ENCODE measurements around the gene CAMSAP2. TPM values are rescaled to one million over a fixed set of nuclear protein-coding genes. Genes with fewer than 3 reads are reported as not detected.
A peak's percentile ranks its signal among the peaks of the same experiment; 100 is the strongest.

CAMSAP2 gene
- total RNA-seq, 1 experiment from 2014 or later, result 20.7 TPM

DNA sequence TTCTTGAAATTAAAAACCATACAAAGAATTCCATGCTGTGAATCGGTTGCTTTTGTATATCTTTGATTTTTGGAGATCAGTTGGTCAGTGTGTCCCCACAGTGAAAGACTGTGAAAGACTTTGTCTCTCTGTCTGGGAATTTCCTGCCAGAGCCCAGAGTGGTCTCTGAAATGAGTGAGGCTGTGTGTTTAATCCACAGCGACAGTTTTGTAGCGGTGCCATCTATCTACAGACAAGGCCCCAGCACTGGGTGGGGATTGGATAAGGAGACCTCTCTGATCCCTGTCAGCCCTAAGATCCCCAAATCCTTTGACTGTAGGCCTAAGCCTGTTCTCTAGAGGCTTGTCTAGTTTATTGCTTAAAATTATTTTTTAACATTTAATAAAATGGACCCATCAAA is 144.4 kb downstream of the CAMSAP2 start:
- Mint-ChIP-seq H3K27me3 (ENCODE audit: low read depth) (no peaks in the 10 kb centered on the region), H3K36me3 (no peaks in the 10 kb centered on the region), H3K27ac (no peak overlapping the region; the same call in 1 of the 2 replicates), H3K4me3 (no peak overlapping the region), H3K9me3 (no peaks in the 10 kb centered on the region), H3K4me1 (peaks cover 27% of the 10 kb centered on the region)
- CTCF ChIA-PET, result interaction anchor here (0.6 kb wide), 1 partner anchor 9 kb away, joined by 4 read pairs; no protein-coding TSS in a partner anchor
- TF ChIP-seq FOXK1 (CRISPR knock-in tag; IDR thresholded peaks at IDR 0.05), result no peak
- TF ChIP-seq NFYB (CRISPR knock-in tag; conservative IDR thresholded peaks at IDR 0.05; ENCODE audit: low read depth), result no peak
- TF ChIP-seq ZNF219 (CRISPR knock-in tag; IDR thresholded peaks at IDR 0.05; ENCODE audit: borderline replicate concordance), result no peak
- no peak for TF ChIP-seq NR3C1 (CRISPR knock-in tag; conservative IDR thresholded peaks at IDR 0.05; ENCODE audit: low read depth)
- no peak for TF ChIP-seq PRRX2 (CRISPR knock-in tag; IDR thresholded peaks at IDR 0.05)
- TF ChIP-seq RELA (CRISPR knock-in tag; IDR thresholded peaks at IDR 0.05; ENCODE audit: borderline replicate concordance), result no peak
- TF ChIP-seq, protein P1, sequence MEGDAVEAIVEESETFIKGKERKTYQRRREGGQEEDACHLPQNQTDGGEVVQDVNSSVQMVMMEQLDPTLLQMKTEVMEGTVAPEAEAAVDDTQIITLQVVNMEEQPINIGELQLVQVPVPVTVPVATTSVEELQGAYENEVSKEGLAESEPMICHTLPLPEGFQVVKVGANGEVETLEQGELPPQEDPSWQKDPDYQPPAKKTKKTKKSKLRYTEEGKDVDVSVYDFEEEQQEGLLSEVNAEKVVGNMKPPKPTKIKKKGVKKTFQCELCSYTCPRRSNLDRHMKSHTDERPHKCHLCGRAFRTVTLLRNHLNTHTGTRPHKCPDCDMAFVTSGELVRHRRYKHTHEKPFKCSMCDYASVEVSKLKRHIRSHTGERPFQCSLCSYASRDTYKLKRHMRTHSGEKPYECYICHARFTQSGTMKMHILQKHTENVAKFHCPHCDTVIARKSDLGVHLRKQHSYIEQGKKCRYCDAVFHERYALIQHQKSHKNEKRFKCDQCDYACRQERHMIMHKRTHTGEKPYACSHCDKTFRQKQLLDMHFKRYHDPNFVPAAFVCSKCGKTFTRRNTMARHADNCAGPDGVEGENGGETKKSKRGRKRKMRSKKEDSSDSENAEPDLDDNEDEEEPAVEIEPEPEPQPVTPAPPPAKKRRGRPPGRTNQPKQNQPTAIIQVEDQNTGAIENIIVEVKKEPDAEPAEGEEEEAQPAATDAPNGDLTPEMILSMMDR (IDR thresholded peaks at IDR 0.05), result no peak
- DNase-seq (ENCODE audit: low spot score), result no peak
- ATAC-seq, result peak; percentile 19; the same call in 1 of the 2 replicates
- POLR2A ChIA-PET, result no interaction called here

DNA sequence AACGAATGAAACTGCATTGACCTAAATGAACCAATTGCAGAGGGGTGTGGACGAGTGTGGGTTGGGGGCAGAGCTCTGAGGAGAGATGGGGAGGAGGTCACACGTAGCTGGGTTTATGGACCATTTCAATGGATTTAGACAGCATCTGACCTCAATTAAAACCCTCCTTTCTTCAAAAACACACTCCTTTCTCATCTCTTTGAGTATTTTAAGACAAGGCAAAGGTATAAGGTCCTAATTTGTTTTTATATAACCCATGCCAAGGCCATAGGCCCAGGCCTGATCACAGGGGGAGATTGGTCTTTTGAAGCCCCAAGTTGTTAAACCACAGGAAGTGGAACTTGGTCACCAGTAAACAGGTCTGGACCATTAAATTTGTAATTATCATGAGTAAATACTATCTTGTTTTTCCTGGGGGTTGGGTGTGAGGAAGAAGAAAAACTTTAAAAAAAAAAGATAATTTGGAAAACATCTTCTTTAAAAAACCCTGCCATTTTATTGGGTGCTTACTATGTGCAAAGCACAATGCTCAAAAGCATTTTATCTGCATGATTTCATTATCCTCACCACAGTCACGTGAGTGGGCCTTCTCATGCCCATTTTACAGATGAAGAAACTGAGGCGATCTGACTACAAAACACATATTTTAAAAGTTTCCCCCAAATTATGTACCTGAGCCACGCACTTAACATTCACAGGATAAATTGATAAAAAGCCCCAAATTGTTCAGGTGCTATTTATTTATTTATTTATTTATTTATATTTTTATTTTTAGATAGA is 147.1 kb downstream of the CAMSAP2 start:
- H3K27ac Mint-ChIP-seq, result no peak overlapping the region
- no peak for ATAC-seq
- H3K4me3 Mint-ChIP-seq, result no peak overlapping the region
- H3K36me3 Mint-ChIP-seq, result no peaks in the 10 kb centered on the region
- H3K27me3 Mint-ChIP-seq (ENCODE audit: low read depth), result peaks cover 3% of the 10 kb centered on the region; the same call in 1 of the 2 replicates
- TF ChIP-seq ZNF396 (CRISPR knock-in tag; IDR thresholded peaks at IDR 0.05; ENCODE audit: borderline replicate concordance), result no peak
- TF ChIP-seq ZNF219 (CRISPR knock-in tag; IDR thresholded peaks at IDR 0.05; ENCODE audit: borderline replicate concordance), result no peak
- TF ChIP-seq, protein P2, sequence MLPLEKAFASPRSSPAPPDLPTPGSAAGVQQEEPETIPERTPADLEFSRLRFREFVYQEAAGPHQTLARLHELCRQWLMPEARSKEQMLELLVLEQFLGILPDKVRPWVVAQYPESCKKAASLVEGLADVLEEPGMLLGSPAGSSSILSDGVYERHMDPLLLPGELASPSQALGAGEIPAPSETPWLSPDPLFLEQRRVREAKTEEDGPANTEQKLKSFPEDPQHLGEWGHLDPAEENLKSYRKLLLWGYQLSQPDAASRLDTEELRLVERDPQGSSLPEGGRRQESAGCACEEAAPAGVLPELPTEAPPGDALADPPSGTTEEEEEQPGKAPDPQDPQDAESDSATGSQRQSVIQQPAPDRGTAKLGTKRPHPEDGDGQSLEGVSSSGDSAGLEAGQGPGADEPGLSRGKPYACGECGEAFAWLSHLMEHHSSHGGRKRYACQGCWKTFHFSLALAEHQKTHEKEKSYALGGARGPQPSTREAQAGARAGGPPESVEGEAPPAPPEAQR (CRISPR knock-in tag; IDR thresholded peaks at IDR 0.05), result no peak
- TF ChIP-seq, protein P3, sequence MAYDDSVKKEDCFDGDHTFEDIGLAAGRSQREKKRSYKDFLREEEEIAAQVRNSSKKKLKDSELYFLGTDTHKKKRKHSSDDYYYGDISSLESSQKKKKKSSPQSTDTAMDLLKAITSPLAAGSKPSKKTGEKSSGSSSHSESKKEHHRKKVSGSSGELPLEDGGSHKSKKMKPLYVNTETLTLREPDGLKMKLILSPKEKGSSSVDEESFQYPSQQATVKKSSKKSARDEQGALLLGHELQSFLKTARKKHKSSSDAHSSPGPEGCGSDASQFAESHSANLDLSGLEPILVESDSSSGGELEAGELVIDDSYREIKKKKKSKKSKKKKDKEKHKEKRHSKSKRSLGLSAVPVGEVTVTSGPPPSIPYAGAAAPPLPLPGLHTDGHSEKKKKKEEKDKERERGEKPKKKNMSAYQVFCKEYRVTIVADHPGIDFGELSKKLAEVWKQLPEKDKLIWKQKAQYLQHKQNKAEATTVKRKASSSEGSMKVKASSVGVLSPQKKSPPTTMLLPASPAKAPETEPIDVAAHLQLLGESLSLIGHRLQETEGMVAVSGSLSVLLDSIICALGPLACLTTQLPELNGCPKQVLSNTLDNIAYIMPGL (CRISPR knock-in tag; IDR thresholded peaks at IDR 0.05), result no peak
- TF ChIP-seq IRF2 (CRISPR knock-in tag; IDR thresholded peaks at IDR 0.05; ENCODE audit: borderline replicate concordance, low read depth), result no peak
- TF ChIP-seq, protein P4, sequence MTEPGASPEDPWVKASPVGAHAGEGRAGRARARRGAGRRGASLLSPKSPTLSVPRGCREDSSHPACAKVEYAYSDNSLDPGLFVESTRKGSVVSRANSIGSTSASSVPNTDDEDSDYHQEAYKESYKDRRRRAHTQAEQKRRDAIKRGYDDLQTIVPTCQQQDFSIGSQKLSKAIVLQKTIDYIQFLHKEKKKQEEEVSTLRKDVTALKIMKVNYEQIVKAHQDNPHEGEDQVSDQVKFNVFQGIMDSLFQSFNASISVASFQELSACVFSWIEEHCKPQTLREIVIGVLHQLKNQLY (CRISPR knock-in tag; IDR thresholded peaks at IDR 0.05), result no peak
- TF ChIP-seq KAT7 (CRISPR knock-in tag; IDR thresholded peaks at IDR 0.05; ENCODE audit: borderline replicate concordance), result no peak
- TF ChIP-seq CREM (CRISPR knock-in tag; IDR thresholded peaks at IDR 0.05), result no peak
- TF ChIP-seq ESRRA (CRISPR knock-in tag; IDR thresholded peaks at IDR 0.05; ENCODE audit: borderline replicate concordance), result no peak
- no peak for TF ChIP-seq ZNF263 (CRISPR knock-in tag; IDR thresholded peaks at IDR 0.05; ENCODE audit: low read depth)
- no peak for TF ChIP-seq CREB1 (CRISPR knock-in tag; IDR thresholded peaks at IDR 0.05)
- TF ChIP-seq, protein P5, sequence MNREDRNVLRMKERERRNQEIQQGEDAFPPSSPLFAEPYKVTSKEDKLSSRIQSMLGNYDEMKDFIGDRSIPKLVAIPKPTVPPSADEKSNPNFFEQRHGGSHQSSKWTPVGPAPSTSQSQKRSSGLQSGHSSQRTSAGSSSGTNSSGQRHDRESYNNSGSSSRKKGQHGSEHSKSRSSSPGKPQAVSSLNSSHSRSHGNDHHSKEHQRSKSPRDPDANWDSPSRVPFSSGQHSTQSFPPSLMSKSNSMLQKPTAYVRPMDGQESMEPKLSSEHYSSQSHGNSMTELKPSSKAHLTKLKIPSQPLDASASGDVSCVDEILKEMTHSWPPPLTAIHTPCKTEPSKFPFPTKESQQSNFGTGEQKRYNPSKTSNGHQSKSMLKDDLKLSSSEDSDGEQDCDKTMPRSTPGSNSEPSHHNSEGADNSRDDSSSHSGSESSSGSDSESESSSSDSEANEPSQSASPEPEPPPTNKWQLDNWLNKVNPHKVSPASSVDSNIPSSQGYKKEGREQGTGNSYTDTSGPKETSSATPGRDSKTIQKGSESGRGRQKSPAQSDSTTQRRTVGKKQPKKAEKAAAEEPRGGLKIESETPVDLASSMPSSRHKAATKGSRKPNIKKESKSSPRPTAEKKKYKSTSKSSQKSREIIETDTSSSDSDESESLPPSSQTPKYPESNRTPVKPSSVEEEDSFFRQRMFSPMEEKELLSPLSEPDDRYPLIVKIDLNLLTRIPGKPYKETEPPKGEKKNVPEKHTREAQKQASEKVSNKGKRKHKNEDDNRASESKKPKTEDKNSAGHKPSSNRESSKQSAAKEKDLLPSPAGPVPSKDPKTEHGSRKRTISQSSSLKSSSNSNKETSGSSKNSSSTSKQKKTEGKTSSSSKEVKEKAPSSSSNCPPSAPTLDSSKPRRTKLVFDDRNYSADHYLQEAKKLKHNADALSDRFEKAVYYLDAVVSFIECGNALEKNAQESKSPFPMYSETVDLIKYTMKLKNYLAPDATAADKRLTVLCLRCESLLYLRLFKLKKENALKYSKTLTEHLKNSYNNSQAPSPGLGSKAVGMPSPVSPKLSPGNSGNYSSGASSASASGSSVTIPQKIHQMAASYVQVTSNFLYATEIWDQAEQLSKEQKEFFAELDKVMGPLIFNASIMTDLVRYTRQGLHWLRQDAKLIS (CRISPR knock-in tag; IDR thresholded peaks at IDR 0.05; ENCODE audit: borderline replicate concordance), result no peak
- no peak for TF ChIP-seq ELF4 (CRISPR knock-in tag; IDR thresholded peaks at IDR 0.05; ENCODE audit: low read depth)
- H3K9me3 Mint-ChIP-seq, result no peaks in the 10 kb centered on the region
- CTCF ChIA-PET, result interaction anchor here (1.1 kb wide), 1 partner anchor 30 kb away, joined by 4 read pairs; no protein-coding TSS in a partner anchor
- DNase-seq (ENCODE audit: low spot score), result no peak
- POLR2A ChIA-PET, result no interaction called here
- peaks cover 42% of the 10 kb centered on the region for H3K4me1 Mint-ChIP-seq
